Esophagus muscularis mucosa (tissue), 3 donors: ENCODE results near the gene KLHL29.

Experiments used
- CTCF ChIP-seq, 3 experiments: fragments of 200-600 bp in 2 of 3; fragments of 450-650 bp in 1 of 3; sonication (generic) in 2 of 3; IDR thresholded peaks; one replicate each; pipeline ENCODE4 v1.5.1; 2017 to 2019; ENCODE audit warnings: antibody characterized with exemption in 3 of 3, mild to moderate bottlenecking in 2 of 3, moderate library complexity in 1 of 3
- POLR2AphosphoS5 ChIP-seq, 2 donors: sonication (generic); formaldehyde crosslinking; IDR thresholded peaks; one replicate each; pipeline ENCODE4 v1.6.1; 2017; ENCODE audit warnings: antibody characterized with exemption in 2 of 2

DNA sequence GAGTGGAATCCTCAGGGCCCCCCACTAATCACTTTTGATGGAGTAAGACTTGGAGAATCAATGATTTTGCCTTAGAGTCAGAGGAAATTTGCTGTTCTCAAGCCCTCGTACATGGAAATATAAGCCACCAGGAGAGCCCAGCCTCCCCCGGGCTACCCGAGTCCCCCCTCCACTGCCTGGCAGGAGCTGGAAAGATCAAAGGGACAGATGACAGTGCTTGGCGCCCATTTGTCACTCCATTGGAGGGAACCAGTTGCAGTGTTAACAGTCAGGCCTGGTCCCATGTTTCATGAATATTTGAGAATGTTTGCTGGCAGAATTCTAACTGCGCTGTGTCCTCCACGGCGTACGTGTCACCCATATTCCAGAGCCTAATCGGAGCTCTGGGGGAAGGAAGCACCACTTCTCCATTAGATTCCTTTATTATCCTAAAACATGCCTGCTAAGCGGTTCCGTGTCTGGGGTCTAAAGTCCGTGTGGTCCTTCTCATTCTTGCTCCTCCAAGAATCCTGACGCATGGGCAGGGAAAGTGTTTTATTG is 202.4 kb downstream of the KLHL29 start:
- TF ChIP-seq CTCF (IDR thresholded peaks at IDR 0.05) (no peak), POLR2AphosphoS5 (IDR thresholded peaks at IDR 0.05) (no peak)
